Measurements from ENCODE around the gene IFNA4.

GRCh38 chr9:21160178-21160577 lies 27.2 kb downstream of the IFNA4 start:
- no peak for TF ChIP-seq EP300 (IDR thresholded peaks at IDR 0.05)
- no peak for TF ChIP-seq CTCF (IDR thresholded peaks at IDR 0.05)
- no peak for TF ChIP-seq POLR2A (IDR thresholded peaks at IDR 0.05)

All from ovary (tissue), 3 donors.